Measurements from ENCODE around the gene EPHA4.

EPHA4 gene

DNA sequence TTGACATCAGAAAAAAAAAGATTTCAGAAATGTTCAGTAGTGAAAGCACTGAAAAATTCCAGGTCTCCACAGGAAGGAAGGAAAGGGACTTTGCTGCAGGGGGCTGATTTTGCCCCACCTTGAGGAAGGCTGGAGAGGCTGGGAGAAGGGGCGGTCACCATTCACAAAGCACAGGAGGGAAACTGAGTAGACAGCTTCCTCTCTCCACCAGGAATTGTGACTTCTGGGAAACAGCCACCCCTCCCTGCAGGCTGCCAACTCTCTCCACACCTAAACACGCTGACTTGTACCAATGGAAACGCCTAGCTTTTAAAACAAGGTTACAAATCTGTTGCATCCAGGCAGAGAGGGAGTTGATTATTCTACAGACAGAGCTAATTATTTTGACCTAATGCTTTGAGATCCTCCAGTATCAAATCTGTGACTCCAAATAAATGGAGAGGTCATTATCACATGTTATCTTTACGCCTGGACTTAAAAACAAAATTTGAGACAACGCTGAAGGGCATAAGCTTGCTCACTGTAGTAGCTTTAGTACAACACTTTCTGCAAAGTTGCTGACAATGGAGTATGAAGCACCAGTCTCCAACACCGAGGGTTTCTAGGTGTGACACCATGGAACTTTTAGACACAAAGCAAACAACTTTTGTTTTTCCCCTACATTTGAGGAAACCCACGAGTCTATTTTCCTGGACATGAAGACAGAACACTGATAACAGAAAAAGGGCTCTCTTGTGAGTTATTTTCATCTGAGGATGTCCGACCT, 42.7 kb downstream of the EPHA4 start:
- TF ChIP-seq, protein P1, sequence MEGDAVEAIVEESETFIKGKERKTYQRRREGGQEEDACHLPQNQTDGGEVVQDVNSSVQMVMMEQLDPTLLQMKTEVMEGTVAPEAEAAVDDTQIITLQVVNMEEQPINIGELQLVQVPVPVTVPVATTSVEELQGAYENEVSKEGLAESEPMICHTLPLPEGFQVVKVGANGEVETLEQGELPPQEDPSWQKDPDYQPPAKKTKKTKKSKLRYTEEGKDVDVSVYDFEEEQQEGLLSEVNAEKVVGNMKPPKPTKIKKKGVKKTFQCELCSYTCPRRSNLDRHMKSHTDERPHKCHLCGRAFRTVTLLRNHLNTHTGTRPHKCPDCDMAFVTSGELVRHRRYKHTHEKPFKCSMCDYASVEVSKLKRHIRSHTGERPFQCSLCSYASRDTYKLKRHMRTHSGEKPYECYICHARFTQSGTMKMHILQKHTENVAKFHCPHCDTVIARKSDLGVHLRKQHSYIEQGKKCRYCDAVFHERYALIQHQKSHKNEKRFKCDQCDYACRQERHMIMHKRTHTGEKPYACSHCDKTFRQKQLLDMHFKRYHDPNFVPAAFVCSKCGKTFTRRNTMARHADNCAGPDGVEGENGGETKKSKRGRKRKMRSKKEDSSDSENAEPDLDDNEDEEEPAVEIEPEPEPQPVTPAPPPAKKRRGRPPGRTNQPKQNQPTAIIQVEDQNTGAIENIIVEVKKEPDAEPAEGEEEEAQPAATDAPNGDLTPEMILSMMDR (IDR thresholded peaks at IDR 0.05; ENCODE audit: low read depth, low read length) = no peak
- DNase-seq (ENCODE audit: extremely low read depth, low read depth) = no peak

DNA sequence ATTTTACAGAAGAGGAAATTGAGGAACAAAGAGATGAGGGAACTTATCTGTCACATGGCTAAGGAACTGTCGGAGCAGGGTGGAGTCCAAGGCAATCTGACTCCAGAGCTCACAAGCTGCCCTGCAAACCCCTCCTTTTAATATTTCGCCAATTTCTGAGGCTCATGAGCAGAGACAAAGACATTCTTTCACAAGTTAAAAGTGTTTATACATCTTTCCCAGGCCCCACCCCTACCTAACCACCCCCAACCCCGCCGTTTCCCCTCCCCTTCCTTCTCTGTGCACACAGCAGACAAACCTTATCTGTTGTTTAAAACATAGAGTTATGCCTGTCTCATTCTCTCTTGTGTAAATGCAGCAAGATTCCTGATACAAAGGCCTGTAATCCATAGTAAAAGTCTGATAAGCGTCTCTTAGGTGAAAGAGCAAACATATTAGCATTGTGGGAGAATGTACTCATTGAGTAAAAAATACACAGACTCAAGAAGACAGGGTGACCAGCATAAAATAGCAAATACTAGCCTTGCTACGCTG, 44.3 kb downstream of the EPHA4 start:
- DNase-seq (ENCODE audit: extremely low read depth, low read depth) = no peak

DNA sequence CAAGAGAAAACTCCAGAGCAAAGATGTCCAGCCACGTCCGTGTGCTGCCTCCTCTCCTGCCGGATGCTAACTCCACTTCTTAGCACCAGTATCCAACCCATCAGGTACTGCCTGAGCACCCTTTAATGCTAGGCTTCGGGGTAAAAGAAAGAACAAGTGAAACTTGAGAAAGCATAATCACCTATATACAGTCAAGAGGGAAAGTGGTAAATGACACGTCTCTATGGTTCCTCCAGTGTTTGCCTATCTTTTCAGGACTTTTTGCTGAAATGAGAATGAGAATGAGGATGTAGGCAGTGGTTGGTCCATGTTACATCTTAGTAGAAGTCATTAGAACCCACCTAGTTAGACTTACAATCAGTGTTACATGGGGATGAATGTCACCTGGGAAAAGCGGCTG, 47.9 kb downstream of the EPHA4 start:
- no peak for DNase-seq (ENCODE audit: extremely low read depth, low read depth)

More for the DNA sequence above, 44.3 kb downstream of the EPHA4 start:
- TF ChIP-seq, protein P1 (IDR thresholded peaks at IDR 0.05; ENCODE audit: low read depth, low read length) = no peak

DNA sequence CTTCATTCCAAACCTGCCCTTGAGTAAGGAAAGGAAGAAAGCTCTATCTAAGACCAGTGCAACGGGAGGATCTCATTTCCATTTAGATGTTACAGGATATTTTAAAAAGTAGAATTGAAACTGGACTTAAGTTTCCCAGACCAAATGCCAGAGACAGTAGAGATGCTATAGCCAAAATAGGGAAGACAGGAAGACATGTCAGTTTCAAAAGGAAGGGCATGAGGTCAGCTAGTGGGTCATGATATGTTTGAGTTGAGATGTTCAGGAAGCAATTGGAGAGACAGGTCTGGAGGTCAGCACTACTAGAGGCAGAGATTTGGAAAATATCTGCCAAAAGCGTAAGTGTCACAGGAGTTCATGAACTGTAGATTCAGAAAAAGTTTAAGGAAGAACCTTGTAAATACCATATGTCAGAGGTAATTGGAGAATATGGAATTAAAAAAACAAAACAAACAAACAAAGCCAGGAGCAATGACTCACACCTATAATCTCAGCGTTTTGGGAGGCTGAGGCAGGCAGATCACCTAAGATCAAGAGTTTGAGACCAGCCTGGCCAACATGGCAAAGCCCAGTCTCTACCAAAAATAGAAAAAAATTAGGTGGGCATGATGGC, 50.8 kb downstream of the EPHA4 start:
- DNase-seq (ENCODE audit: extremely low read depth, low read depth) = no peak
- TF ChIP-seq, protein P1 (IDR thresholded peaks at IDR 0.05; ENCODE audit: low read depth, low read length) = no peak

More for the DNA sequence above, 47.9 kb downstream of the EPHA4 start:
- TF ChIP-seq, protein P1 (IDR thresholded peaks at IDR 0.05; ENCODE audit: low read depth, low read length) = no peak

DNA sequence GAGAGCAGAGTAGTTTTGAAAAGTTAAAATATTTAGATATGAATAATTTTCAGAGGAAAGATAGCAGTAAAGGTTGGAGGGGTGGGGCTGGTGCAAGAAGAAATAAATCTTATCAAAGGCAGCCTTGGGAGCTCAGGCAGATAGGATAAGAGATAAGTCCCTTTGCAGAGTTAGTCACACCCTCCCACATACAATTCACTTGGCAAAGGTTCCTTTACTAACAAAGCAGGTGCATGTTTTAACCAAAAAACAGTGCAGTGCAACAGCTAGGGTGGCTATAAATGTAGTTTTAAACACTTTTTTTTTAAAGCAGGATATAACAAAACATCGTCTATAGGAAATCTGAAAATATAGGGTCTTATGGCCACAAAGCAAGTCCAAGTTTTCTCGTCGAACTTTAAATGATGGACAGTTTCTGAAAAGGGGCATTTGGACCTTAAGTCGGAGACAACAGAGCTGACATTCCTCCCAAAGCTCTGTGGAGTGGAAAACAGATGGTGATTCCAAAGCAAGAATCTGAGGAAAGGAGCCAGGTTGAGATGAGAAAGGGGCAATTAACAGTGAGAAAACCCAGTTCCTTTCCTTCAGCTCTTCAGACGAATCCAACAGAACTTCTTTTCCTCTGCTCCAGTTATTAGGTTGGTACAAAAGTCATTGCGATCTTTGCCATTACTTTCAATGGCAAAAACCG, 53.0 kb downstream of the EPHA4 start:
- no peak for DNase-seq (ENCODE audit: extremely low read depth, low read depth)
- TF ChIP-seq, protein P1 (IDR thresholded peaks at IDR 0.05; ENCODE audit: low read depth, low read length) = no peak

DNA sequence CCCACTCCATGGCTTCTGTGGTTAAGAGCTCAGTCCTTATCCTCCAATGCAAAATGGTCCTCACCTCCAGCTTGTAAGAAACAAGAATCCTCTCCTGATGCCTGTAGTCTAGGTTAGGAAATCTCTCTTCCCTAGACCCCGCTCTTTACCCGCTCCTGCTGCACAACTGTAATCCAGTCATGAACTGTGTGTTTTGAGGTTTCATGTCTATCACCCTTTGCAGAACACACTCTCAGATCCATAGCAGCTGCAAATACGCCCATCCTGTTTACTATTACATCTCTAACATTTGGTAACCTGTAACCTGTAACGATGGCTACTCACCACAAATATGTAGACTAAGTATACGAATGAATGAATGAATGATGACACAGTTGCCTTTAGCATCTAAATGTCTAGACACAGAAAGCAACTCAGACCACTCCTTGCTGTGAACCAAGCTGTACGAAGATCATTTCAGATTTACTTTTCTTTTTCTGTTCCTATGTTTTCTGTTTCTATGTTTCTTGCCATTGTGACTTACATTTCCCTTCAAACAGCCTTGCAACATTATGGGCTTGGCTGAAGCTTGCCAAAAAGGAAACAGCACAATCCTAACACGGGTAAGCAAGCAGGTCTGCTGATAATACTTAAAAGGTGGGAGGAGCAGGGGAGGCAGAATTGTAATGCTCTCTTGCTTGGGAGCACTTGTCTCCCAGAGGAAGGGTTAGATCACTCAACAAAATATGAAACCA, 53.7 kb downstream of the EPHA4 start:
- no peak for DNase-seq (ENCODE audit: extremely low read depth, low read depth)
- TF ChIP-seq, protein P1 (IDR thresholded peaks at IDR 0.05; ENCODE audit: low read depth, low read length) = no peak
